Central memory CD8-positive, alpha-beta T cell (primary cell): Measurements from ENCODE around the gene IGF2R.

Experiments
- ATAC-seq: fragments of 150-1000 bp; cut with Tn5 transposase; replicated peaks from 2 replicates; pipeline ENCODE4 v1.10.0; 2022; ENCODE audit warnings: mild to moderate bottlenecking, moderate FRiP score, moderate number of reproducible peaks; ENCODE audit not compliant: poor library complexity, severe bottlenecking; ENCODE audit errors: extremely low read depth
- DNase-seq, 2 donors: peaks; one replicate each; pipeline ENCODE4 v3.0.0; 2021; ENCODE audit warnings: low spot score in 2 of 2
- H3K27ac Mint-ChIP-seq: one replicate; pipeline ENCODE4 v1.8.0; 2022; ENCODE audit warnings: low read depth, mild to moderate bottlenecking, moderate library complexity, mixed read lengths
- H3K27me3 Mint-ChIP-seq: one replicate; pipeline ENCODE4 v1.8.0; 2022; ENCODE audit warnings: mixed read lengths
- H3K36me3 Mint-ChIP-seq: one replicate; pipeline ENCODE4 v1.8.0; 2022; ENCODE audit warnings: mild to moderate bottlenecking, moderate library complexity, mixed read lengths; ENCODE audit not compliant: insufficient read depth
- H3K4me1 Mint-ChIP-seq: one replicate; pipeline ENCODE4 v1.8.0; 2022; ENCODE audit warnings: mixed read lengths
- H3K4me3 Mint-ChIP-seq: one replicate; pipeline ENCODE4 v1.8.0; 2022; ENCODE audit warnings: mild to moderate bottlenecking, moderate library complexity, mixed read lengths
- H3K9me3 Mint-ChIP-seq: one replicate; pipeline ENCODE4 v1.8.0; 2022; ENCODE audit warnings: mixed read lengths

IGF2R gene

DNA sequence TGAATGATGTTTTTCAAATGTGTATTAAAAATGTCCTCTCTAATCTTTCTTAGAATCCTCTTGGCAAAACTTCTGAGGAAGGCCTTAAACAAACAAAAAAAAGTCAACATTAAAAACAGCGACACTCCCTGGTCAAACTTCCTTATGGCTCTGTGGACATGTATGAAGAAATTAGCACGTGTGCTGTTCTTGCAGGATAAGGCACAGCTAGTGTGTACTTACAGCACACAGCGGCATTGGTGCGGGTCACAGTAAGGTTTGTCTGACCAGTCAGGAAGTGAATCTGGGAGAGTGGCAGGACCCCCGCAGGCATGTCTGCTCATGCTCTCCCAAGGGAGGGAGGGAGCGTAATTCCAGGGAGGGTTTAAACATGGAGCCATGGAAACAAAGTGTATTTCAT, 191.6 kb downstream of the IGF2R start:
- Mint-ChIP-seq H3K27me3 (no peaks in the 10 kb centered on the region), H3K4me3 (no peak overlapping the region), H3K4me1 (no peaks in the 10 kb centered on the region), H3K36me3 (peaks cover 4% of the 10 kb centered on the region), H3K9me3 (no peaks in the 10 kb centered on the region), H3K27ac (no peak overlapping the region)
- DNase-seq: no peak
- ATAC-seq: no peak
